Right ventricle myocardium inferior (tissue), 1 donor: Measurements from ENCODE around the gene GPR78. TPM values are rescaled to one million over a fixed set of nuclear protein-coding genes. Genes with fewer than 3 reads are reported as not detected.

ENCODE experiments used
- ATAC-seq: fragments of 200-7000 bp; cut with Tn5 transposase; one replicate; pipeline ENCODE4 v1.9.1; 2020; ENCODE audit warnings: mild to moderate bottlenecking, moderate library complexity
- DNase-seq: peaks from one replicate; pipeline ENCODE4 v3.0.0; 2021; ENCODE audit errors: missing footprints
- intact Hi-C: fragments of 100-400 bp; cut with DNase I; formaldehyde crosslinking; loops from one replicate; pipeline ENCODE4 v1.11.0; 2022
- total RNA-seq: library from RNA; stranded (reverse); fragmentation: NEBNext Ultra II Directional; extraction: Animal tissue kit (Norgen Biotek cat#: 25700); gene quantifications from one replicate; pipeline ENCODE4 v1.2.1, GENCODE V29; 2021
- donor health status: DM: no; HTN: yes; CAD: no; lungs with severe emphysema.

Gene GPR78
- total RNA-seq, 1 donor from 2014 or later: not detected

DNA sequence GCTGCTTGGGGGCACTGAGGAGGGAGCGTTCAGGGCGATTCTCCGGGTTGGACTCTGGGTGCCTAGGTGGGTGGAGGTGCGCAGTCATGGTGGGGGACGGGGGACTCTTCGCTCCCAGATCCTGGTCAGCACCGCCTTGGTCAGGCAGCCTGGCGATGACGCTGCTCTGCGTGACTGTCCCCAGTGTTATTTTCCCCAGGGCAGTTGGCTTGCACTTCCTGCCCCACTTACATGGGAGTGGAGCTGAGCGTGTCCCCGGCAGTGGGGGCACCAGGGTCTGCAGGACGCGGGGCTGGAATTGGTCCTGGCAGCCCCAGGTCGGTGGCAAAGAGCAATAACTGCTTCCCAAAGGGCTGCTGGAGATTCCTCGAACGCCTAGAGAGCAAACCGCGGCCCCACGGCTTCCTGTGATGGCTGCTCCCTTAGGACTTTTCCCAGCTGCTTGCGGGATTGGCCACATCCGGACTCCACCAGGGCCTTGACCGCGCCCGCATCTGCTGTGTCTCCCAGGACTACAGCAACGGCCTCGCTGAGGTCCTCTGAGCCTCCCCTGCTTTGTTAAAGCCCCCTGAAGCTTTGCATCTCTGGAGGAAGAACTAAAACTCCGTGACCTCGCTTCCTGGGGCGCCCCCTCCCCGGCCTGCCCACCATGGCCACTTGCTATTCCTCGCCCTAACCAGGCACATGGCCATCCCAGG, 35.3 kb upstream of the GPR78 start:
- no peak for DNase-seq
- intact Hi-C loops: no loop called here
- ATAC-seq: no peak

DNA sequence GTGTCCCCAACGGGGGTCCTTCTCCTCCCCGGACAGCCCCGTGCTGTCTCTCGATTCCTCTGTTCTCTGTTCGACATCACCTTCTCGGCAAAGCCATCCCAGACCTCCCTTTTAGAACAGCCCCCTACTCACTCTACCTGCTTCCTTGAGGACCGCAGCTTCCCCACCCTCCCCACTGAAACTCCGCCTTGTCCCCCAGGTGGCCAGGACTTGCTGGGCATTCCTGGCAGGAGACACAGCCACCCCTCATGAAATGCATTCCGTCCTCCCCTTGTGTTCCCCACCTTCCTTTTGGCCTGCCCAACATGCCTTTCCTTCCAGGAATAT, 34.8 kb upstream of the GPR78 start:
- ATAC-seq: no peak
- intact Hi-C loops: no loop called here
- no peak for DNase-seq

DNA sequence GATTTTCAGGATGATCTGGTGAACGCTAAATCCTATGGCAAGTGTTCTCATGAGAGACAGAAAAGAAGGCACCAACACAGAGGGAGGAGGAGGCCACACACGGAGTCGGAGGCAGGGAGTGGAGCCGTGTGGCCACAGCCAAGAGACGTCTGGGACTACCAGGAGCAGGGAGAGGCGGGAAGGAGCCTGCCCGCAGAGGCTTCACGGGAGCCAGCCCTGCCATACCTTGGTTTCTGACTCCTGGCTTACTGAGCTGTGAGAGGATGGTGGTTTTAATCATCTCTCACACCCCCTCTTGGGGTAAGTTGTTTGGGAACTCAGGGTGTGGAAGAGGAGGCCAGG, 33.5 kb upstream of the GPR78 start:
- intact Hi-C loops: no loop called here
- DNase-seq: no peak
- no peak for ATAC-seq

DNA sequence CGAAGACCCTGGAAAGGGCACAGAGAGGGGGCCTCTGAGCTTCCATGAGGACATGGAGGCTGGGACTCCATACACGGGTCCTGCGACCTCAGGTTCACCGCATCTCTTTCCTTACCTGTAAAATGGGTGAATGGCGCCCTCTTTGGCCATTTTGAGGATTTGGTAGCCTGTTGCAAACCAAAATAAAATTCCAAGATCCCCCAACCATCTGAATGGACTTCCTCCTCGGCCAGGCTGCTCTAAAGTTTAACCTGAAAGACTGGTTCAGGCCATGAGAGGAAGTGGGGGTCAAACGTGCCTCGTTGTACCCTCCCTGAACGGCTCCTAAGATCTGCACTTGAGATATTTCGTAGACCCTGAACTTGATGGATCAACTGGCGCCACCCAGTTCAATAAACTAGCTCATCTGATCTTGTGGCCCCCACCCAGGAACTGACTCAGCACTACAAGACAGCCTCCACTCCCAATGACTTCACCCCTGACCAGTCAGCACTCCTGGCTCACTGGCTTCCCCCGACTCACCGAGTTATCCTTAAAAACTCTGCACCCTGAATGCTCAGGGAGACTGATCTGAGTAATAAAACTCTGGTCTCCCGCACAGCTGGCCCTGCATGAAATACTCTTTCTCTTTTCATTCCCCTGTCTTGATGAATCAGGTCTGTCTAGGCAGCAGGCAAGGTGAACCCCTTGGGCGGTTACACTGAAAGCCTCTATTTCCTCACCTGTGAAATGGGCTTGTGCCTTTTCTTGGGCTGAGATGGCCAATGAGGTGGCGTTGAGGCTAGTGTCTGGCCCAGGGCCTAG, 32.9 kb upstream of the GPR78 start:
- DNase-seq: no peak
- intact Hi-C loops: no loop called here
- no peak for ATAC-seq

- ATAC-seq (no peak), DNase-seq (no peak)
- intact Hi-C loops: no loop called here
Measured at GRCh38 chr4:8547912-8548730, 32.1 kb upstream of the GPR78 start.

DNA sequence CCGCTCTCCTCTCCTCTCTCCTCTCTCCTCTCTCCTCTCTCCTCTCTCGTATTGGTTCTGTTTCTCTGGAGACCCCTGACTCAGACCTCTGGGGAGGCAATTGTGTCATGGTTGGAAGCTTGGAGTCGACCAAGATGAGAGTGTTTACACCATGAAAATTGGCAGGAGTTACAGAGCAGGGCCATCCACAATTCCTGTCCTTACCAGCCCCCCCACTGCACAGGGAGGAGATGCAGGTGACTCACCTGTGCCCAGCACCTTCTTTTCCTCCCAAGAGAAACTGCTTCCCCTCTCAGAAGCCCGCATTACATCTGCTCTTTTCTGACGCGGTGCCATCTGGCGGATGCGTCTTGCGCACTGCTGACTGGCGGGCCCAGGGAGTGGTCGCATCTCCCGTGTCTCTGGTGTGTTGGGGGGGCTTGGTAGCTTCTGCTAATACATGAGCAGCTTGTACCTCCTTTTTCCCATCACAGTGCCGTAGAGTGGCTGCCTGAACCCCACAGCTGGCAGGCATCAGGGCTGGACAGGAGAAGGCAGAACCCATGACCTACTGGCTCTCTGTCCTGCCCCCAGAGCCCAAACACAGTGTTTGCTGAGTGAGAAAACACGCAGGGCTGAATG, 31.4 kb upstream of the GPR78 start:
- ATAC-seq (no peak), DNase-seq (no peak)
- intact Hi-C loops: no loop called here

DNA sequence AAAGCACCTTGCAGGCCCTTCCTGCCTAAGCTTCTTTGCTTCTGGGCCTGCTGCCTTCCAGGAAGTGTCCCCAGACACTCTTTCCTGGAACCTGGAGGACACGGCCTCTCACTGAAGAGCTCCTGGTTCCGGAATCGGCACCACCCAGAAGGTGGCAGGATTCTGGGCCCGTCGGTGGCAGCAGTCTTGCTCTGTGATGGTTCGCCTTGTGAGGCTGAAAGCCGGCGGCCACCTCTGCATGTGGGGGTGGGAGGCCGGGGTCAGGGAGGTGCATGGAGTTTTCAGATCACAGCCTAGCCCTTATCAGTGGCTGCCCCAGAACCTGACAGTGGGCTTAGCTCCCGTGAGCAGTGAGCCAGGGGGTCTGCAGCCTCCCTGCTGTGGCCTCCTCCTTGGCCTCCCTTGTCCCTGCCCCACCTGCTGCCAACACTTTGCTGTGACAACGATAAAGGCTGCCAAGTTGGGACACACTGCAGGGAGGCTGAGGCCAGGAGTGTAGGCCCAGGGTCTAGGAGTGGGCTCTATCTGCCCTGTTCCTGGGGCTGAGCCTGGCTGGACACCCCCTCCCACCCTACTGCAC, 30.8 kb upstream of the GPR78 start:
- DNase-seq (no peak), ATAC-seq (peak; percentile 27)
- intact Hi-C loops: no loop called here

DNA sequence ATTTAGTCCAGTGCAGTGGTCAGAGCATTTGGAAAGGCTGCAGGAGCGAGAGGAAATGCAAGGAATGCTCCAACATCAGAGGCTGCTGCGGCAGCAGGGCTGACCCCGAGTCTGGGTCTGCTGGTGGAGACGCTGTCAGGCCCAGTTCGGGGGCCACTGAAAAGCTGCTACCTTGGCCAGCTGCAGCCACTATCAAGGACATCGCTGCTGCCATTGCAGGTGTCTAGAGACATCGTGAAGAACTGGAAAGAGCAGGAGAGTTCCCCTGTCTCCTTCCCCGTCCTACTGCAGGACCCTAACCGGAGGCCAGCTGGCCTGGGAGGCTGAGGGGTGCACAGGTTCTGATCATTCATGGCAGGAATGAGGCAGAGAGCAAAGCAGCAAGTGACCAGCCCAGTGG, 29.5 kb upstream of the GPR78 start:
- intact Hi-C loops: no loop called here
- no peak for DNase-seq
- no peak for ATAC-seq

- ATAC-seq (no peak), DNase-seq (no peak)
- intact Hi-C loops: no loop called here
Measured at GRCh38 chr4:8552024-8552423, 28.2 kb upstream of the GPR78 start.

DNA sequence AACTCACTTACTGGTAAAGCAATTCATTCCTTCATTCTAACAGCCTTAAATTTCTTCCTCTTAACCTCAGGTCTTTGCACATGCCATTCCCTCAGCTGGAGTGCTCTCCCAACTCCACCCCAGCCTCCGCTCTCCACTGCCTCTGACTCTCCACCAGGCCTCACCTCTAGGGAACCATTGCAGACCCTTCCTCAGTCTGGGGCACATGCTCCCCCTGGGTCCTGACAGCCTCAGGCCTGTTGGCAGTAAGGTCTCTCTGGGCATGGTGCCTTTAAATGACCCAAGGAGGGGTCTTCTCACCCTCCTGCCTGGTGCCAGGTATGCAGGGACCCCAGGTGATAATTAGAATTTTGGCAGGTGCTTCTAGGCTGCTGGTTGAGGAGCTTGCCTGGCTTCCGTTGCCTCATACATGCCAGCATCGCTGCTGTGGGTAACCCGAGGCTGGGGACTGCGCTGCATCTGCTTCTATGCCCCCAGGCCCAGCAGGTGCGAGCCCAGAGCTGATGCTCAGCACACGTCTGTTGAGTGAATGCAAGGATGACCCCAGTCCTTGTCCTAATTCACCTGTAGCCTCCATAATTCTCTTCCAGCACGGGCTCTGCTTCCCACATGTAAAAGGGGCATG, 27.5 kb upstream of the GPR78 start:
- DNase-seq (no peak), ATAC-seq (no peak)
- intact Hi-C loops: no loop called here

DNA sequence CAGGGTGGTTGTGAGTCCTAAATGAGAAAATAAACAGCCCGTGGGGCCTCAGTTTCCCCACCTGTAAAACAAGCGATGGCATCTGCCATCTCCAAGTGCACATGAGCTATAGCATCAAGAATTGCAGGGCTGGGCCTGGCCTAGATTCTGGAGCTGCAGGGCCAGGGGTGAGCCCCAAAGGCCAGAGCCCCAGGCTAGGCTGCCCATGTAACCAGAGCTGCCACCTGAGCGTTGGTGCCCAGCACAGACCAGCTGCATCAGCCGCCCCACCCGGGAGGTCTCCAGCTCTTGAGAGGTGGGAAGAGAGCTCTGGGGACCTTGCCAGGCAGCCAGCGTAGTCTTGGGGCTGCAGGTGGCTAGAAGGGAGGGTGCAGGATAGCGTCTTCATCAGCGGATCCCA, 27.0 kb upstream of the GPR78 start:
- intact Hi-C loops: no loop called here
- DNase-seq (no peak), ATAC-seq (no peak)

- ATAC-seq (no peak), DNase-seq (no peak)
- intact Hi-C loops: no loop called here
Measured at GRCh38 chr4:8553991-8554405, 26.2 kb upstream of the GPR78 start.

GRCh38 chr4:8554555-8555100, 25.6 kb upstream of the GPR78 start:
- intact Hi-C loops: no loop called here
- ATAC-seq: no peak
- peak; percentile 45 for DNase-seq

DNA sequence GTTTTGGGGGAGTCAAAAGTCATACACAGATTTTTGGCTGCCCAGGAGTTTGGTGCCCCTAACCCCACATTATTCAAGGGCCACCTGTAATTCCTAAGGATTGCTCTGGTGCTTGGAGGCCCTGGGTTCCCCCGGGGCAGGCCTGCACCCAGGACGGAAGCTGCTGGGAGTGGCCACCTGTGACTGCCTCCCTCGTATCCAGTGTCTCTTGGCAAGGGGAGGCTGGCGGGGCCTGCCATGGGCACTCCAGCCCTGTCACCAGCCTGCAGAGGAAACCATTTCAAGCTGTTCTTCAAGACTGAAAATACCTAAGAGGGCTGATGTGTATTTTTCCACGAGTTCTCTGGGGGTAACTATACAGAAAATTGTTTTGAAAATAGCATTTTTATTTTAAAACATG, 24.5 kb upstream of the GPR78 start:
- no peak for DNase-seq
- no peak for ATAC-seq

GRCh38 chr4:8556341-8557150, 23.6 kb upstream of the GPR78 start:
- ATAC-seq: no peak
- no peak for DNase-seq
- intact Hi-C loops: no loop called here

More for the DNA sequence above, 24.5 kb upstream of the GPR78 start:
- intact Hi-C loops: no loop called here

GRCh38 chr4:8557151-8558076, 22.8 kb upstream of the GPR78 start:
- DNase-seq: no peak
- intact Hi-C loops: no loop called here
- no peak for ATAC-seq
